Activated T-cell treated with anti-CD3 and anti-CD28 coated beads, Interleukin-2, amount 50 U/mL, for 48 hours (primary cell): ENCODE results near the gene BICRAL.

Experiments used
- DNase-seq, 2 experiments: peaks; one replicate each; pipeline ENCODE4 v3.0.0-alpha.2; 2020

Gene BICRAL

DNA sequence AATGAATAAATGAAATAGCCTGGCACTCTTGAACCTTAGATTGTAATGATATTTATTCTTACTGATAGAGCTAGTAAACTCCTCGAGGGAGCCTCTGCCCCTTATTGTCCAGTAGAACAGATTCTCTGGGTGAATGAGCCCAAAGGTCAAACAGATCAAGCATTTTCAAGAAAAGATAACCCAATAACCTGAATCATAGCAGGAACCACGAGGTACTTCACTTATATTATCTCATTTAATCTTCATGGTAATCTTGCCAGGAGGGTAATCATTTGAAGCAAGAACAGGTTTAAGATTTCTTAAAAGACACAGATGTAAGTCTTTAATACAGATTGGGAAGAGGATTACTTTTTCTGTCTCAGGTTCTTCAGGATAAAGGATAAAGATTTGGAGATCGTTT lies 18.9 kb upstream of the BICRAL start:
- DNase-seq = no peak

DNA sequence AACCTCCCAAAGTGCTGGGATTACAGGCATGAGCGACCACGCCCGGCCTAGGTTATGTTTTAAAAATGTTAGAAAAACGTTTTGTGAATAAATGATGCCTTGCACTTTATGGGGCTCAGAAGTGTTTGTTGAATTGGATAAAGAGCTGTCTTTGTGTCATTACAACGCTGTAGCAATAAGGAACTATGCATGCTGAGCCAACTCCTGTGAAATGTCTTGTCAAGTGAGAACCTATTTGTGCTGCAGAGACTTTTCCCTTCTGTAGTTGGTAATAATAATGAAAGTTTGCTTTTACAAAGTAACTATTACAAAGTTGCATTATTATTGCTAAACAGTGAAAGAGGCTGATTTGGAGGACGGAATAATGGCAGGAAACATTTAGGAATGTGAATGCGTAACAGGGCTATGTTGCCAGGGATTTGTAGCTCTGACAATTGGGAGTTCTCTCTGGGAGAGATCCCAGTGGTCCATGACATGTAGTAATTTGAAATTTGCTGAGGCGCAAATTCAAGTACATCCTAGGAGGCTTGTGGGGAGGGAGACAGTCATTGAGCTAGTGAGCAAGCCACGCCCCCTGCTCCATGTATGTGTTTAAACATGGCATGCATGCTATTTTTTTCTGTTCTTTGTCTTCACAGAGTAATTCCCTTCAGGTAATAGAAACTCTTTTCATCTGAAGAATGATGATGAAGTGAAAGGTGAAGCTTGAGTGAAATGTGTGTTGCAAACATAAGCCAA lies 16.8 kb upstream of the BICRAL start:
- no peak for DNase-seq

DNA sequence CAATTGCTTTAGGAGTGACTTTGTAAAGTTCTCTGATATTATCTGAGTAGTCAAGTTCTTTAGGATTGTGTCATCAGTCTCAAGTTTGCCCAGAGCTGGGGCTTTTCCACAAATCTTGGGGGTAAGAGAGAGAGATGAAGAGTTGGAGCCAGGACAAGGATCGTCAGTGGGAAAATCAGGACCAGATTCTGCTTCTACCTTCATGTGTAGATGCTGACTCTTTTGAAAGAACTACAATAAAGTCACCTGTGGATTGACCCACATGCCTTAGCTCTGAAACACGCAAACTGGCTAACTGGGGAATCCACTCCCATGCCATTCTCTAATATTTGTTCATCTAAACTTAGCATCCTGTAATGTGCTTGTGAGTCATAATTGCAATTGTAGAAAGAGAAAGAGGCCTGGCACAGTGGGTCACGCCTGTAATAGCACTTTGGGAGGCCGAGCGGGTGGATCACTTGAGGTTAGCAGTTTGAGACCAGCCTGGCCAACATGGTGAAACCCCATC lies 15.6 kb upstream of the BICRAL start:
- DNase-seq = no peak

DNA sequence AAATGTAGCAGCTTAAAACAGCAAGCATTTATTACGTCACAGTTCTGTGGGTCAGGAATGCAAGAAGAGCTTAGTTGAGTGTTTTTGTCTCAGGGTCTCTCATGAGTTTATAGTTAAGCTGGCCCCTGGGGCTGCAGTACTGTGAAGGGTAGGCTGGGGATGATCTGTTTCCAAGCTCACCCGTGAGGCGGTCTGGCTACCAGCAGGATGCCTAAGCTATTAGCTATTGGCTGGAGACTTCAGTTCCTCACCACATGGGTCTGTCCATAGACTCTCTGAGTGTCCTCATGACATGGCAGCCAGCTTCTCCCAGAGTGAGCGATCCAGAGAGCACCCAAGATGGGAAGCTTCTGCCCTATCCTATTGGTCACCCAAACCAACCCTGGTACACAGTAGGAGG lies 12.8 kb upstream of the BICRAL start:
- DNase-seq = no peak

DNA sequence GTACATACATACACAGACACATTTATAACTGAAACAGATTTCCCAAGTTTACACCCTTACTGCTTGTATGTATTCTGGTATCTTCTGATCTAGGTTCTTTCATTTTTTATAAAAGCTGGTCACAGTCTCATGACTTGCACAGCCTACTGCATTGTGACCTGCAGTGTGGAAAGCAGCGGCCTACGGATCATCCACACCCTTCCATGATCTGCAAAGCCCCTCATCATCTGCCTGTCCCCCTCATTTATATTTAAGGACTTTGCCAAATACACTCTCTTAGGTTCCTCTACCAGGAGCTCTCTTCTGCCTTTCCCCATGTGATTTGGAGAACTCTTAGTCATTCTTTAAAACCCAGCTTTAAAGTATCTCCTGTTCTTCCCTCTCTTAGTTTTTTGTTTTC lies 12.0 kb upstream of the BICRAL start:
- DNase-seq = no peak

DNA sequence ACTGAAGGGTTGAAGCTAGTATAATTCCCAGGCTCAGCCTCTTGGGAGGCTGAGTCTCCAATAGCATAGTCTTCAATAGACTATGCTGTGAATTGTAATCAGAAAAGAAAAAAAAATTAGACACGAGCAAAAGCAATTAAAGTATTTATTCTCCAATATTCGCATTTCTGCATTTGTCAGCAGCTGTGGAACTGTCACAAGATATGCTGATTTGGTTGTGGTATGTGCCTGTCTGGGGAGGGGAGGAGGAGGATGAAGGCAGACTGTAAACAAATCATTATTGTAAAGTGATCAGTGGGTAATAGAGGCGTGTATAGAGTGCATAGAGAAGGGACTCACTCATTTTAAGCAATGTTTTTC lies 10.1 kb upstream of the BICRAL start:
- no peak for DNase-seq

DNA sequence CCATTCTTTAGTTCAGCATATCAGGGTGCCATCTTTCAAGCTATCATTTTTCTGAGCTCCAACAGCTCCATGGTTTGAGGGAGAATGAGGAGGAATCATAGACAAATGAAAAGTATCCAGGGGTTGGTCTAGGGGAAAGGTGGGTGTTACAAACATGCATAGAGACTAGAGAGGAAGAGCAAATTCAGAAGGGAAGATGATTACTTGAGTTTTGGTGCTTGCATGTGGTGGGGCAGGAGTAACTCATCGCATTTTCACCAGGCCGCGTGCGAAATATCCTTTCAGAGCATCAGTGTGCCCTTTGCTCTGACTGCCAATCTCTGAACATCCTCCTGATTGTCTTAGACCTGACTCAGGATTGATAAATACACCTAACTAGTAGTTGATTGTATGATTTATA lies 7.7 kb upstream of the BICRAL start:
- DNase-seq = peak; percentile 51 to 61

DNA sequence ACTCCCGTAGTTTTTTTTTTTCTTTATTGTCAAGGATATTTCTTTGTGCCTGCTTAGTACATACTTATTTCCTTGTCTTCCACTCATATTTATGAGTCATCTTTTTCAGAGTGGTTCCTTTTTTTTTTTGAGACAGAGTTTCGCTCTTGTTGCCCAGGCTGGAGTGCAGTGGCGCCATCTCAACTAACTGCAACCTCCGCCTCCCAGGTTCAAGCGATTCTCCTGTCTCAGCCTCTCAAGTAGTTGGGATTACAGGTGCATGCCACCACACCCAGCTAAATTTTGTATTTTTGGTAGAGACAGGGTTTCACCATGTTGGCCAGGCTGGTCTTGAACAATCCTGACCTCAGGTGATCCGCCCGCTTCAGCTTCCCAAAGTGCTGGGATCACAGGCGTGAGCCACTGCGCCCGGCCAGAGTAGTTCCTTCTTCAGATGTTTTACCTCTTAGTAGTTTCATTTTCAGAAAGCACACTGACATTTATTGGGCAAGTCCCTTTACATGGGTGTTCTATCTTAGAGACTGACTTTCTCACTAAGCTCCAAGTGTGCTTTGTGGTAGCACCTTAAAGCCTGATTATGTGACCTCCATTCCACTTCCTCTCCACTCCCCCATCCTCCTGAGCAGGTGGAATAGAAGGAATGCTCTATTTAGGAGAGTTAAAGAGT lies 6.9 kb upstream of the BICRAL start:
- peak; percentile 67 to 71 for DNase-seq

DNA sequence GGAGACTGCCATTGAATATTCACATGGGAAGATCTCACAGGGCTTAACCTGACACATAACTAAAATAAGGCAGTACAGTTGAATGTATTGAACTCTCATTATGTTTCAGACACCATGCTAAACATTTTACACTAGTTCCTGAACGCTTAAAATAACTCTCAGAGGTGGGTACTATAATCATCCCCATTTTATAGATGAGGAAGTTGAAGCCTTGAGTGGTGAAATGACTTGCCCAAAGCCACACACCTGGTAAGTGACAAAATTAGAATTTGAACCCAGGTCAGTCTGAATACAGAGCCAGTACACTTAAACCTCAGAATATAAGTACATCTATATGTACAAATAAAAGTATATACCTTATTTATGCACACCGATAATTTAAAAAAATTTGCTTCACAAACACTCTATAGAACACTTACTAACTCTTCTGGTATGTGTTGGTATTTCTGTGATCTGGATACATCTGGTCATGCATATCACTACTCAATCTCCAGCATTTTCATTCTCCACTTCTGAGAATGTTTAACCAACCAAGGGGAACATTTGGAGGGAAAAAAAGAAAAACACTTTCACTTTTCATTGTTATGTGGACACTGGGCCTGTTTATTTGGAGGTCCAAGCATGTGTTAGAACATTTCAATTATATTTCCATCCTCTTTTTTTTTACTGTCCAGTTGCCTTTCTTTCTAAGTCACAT lies 4.6 kb upstream of the BICRAL start:
- DNase-seq = no peak

DNA sequence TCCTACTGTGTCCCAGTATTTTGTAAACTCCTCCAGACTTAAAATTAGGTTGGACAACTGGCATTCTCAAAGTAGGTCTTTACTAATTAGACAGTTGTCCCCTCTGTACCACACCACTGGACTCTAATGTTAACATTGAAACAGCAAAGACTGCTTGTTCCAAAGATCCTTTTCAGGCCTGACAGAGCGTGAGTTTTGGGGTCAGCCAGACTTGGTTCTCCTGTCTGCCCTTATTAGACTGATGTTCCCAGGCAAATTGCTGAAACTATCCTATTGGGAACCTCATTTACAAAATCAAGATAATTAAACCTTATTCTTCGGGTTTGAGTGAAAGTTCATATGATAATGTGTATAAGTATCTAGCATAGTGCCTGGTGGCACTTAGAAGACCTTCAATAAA lies 3.7 kb upstream of the BICRAL start:
- DNase-seq = no peak

DNA sequence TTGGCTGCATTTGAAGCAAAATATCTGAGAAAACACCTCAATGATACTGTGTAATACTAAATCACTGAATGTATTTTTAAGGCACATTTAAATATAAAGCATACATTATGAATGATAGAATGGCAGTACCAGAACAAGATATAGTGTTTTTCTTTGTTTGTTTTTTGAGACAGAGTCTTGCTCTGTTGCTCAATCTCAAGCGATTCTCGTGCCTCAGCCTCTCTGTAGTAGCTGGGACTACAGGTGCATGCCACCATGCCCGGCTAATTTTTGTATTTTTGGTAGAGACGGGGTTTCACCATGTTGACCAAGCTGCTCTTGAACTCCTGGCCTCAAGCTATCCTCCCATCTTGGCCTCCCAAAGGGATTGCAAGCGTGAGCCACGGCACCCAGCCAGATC lies 2.3 kb upstream of the BICRAL start:
- no peak for DNase-seq

DNA sequence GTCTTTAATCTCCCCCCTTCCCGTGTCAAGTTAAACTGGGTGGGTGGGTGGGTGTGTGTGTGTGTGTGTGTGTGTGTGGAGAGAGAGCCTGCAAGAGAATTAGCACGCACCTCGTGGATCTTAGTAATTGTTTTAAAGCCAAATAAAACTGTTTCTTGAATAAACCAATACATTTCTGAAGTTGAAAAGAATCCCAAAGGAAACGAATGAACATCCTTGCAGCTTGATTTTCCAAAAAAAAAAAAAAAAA lies 381 bp upstream of the BICRAL start:
- no peak for DNase-seq

DNA sequence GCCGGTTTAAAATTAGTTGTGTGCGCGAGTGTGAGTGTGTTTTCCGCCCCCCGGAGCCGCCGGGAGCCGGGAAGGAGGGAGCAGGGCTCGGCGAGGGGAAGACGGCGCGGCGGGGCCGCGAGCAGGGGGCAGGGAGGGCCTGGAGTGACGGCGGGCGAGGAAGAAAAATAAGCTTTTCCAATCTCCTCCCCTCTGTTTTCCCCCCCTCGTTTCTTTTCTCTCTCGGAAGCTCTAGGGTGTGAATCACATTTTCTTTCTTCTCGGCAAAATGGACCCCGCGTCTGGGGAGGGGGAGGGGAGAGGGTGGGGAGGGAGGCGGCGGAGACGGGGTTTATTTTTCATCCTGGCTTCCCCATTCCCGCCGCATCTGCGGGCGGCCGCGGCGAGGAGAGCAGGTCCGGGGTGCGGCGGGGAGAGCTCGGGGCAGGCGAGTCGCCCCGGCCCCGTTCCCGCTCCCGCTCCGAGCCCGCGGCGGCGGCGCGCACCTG lies 881 bp downstream of the BICRAL start:
- DNase-seq = peak; percentile 79 to 80

DNA sequence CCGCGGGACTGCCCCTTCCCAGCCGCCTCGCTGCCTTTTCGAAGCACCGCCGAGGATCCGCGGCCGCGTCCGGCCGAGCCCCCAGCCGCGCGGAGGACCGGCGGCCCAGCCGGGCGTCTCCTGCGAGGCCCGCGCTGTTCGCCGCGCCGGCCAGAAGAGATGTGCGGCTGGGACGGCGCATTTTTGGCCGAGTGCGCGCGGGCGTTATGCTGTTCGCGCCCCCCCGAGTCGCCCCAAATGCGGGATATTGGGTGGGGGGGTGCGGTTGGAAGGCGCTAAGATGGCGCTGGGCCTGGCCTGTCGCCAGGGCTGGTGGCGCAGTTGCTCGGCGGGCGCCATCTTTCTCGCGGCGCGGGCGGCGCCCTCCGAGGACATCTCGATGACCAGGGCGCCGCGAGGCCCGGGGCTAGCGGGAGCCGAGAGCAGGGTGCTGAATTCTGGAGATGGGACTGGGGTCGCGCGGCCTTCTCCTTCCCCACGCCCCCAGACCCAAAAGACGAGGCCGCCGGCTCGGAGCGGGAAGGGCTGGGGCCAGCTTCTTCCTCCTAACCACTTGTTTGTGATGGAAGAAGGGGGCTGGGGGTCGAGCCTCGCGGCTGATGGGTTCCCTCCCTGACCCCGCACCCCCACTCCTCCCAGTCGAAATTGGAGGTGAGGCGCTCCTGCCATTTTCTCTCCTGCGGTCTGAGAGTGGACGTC lies 1.5 kb downstream of the BICRAL start:
- DNase-seq = peak; percentile 79 to 84

DNA sequence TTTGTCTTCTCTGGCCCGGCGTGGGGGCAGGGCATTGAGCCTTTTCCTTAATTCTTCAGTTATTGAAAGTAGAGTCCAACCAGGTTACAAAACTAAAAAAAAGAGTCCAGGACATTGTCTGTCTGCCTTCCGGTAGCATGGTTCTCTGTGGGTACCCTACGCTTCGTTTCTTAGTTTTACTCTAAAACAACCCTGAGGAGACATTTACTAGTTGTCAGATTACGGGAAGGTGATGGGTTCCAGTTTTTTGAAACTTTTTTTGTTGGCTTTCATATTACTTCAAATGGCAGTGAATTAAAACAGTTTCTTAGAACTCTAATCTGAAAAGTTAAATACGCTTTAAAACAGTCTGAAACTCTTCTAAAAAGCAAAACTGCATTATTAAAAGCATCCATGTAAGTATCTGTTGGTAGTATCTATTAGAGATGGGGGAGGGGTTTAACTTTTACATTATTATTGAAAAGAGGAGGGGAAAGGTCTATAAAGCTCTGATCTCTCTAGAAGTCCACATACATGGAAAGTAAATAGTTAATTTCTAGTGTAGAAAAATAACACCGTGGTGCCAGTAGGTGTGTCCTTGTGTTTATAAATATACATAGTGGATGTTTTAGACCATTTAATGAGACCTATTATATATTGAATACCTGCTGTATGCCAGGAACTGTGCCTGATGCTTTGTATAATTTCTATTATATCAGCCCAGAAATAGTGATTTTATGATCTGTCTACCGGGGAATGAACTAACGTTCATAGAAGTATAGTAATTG lies 2.2 kb downstream of the BICRAL start:
- DNase-seq = no peak

DNA sequence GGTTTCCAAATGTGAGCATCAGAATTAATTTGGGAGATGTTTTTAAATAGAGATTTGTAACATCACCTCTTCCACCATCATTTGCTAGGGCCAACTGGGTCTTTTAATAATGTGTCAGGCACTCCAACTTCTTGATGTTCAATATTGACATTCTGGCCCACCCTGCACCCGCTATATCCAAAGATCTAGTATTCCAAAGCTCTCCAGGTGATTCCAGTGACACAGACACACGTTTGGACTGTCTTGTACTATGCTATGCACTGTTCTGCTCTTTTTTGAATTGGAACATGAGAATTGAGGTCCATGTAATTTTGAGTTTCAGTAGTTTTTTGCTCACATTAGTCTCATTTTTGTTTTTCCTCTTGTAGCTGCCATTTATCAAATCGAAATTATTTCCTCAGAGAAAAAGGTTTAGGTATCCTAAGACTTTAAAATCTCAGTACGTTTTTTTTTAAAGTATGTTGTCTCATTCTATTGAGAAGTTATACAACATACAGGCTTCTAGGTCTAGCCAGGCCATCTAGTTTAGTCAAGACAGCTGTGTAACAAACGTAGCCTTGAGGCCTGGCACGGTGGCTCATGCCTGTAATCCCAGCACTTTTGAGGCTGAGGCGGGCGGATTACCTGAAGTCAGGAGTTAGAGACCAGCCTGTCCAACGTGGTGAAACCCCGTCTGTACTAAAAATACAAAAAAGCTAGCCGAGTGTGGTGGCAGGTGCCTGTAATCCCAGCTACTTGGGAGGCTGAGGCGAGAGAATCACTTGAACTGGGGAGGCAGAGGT lies 3.1 kb downstream of the BICRAL start:
- no peak for DNase-seq

DNA sequence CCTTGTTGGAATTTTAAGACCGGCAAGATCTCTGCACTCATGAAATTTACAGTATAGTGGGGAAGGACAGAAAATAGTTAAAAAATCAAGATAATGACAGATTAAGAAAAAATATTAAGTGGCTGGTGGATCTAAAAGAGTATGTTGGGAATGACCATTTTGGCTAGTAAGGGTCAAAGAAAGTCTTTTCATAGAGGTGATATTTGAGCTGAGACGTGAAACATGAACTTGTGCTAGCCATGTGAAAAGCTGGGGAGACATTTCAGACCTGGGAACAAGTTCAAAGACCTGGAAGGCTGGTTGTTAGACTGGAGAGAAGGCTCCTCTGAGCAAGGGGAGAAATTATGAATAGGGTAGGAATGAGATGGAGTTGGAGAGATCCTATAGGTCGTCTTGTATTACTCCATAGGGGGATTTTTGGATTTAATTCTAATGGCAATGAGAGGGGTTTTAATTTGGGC lies 4.7 kb downstream of the BICRAL start:
- no peak for DNase-seq

DNA sequence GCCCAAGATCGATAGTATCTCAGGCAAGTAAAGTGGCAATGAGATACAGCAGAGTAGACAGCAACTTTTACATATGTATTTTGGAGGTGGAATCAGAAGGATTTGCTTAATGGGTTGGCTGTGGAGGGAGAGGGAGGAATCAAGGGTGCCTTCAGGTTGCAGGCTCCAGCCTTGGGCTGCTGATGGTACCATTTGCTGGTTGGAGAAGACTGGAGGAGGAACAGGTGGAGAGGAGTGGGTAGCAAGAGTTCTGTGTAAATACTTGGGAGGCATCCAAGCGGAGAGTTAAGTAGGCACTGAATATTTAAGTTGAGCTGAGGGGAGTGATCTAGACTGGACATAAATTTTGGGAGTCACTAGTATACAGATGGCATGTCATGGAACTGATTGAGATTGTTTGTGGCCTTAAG lies 5.2 kb downstream of the BICRAL start:
- no peak for DNase-seq

DNA sequence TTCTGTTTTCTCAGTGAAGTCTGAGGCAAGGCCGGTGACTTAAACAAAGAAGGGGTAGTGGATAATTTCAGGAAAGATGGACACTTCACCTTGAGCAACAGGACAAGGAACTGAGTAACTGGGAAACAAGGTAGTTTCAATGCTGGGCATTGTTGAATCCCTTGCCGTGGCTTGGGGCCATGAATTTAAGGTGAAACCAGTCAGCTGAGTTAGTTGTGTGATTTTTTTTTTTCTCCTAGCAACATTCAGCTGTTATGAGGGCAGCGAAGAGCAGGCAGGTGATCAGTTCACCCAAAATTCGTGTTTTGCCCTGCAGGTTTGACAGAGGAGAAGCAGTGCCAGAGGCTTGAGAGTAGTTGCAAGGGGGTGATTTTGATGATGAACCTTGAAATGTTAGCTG lies 6.8 kb downstream of the BICRAL start:
- DNase-seq = no peak

DNA sequence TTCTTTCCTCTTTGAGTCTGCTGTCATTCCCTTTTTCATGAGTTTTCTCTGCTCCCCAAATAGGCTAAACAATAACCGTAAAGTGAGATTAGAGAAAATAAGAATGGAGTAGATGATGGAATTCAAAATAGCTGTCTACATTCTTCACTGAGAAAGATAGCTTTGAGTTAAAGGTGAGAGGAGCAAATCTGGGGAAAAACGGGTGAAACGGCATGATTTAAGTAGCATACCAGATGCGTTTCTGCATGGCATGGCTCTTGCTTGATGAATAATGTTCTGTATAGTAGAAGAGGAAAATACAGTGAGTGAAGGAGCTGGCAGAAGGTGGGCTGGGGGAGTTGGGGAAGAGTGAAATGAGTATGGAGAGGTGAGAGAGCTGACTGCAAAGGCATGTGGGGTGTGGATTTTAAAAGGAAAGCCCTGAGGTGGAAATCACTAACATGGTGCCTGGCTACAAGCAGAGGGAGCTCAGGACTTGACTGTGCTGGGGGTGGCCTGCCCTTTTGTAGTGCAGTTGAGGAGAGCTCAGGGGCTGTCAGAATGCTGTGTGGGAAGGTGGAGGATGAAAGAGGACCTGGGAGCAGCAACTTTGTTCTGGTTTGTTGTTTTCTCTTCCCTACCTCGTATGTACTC lies 8.8 kb downstream of the BICRAL start:
- DNase-seq = no peak

DNA sequence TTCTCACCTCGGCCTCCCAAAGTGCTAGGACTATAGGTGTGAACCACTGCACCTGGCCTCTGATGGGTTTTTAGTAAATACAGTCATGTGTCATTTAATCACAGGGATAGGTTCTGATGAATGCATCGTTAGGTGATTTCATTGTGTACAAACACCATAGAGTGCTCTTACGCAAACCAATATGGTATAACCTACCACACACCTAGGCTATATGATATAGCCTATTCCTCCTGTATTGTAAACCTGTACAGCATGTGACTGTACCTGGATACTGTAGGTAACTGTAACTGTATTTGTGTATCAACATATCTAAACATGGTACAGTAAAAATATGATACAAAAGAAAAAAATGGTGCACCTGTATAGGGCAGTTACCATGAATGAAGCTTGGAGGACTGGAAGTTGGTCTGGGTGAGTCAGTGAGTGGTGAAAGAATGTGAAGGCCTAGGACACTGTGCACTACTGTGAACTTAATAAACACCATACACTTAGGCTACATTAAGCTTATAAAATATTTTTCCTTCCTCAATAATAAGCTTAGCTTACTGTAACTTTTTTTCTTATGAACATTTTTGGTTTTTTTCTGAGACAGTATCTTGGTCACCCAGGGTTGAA lies 10.0 kb downstream of the BICRAL start:
- no peak for DNase-seq
